ENCODE measurements around the gene TAAR9. TPM values are rescaled to one million over a fixed set of nuclear protein-coding genes. Genes with fewer than 3 reads are reported as not detected.

TAAR9 gene
- polyA plus RNA-seq, 3 donors: not detected

DNA sequence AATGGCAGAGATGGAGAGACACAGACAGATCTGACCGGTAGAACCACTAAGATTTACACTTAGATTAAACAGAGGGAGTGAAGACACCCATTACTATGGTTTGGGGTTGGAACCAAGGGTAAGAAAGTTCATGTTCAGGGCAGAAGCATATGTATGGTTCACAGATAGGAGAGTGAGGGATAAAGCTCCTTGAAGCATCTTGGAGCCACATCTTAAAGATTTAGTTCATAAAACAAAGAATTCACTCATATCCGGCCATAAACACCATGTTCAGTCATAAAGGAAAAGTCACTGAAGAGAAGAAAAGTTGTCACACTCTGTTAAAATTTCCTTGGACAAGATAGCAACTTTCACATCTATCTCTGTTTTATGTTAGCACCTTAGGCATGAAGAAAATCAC, 43.1 kb upstream of the TAAR9 start:
- H3K36me3 Mint-ChIP-seq: peaks cover 36 to 44% of the 10 kb centered on the region in 2 donors
- Histone ChIP-seq H3K27ac (ENCODE audit: low read depth in 1 of 2, low read length in 2 of 2) (peak overlapping the region in 1 of 2 donors; percentile 72), H3K4me2 (replicated peaks; ENCODE audit: extremely low read depth, low read length, poor library complexity, severe bottlenecking) (no peak overlapping the region), H2AFZ (ENCODE audit: insufficient read depth, low read depth, low read length, poor library complexity, severe bottlenecking) (no peak overlapping the region), H3K27me3 (ENCODE audit: control insufficient read depth in 2 of 2, insufficient read depth in 2 of 2, low read length in 2 of 2) (no peaks in the 10 kb centered on the region), H4K20me1 (ENCODE audit: insufficient read depth, low read length) (peaks cover 100% of the 10 kb centered on the region), H3K36me3 (replicated peaks in 1 of 2; ENCODE audit: control insufficient read depth in 1 of 2, insufficient read depth in 2 of 2, low read length in 2 of 2) (peaks cover 15 to 63% of the 10 kb centered on the region in 2 donors), H3K4me3 (replicated peaks in 1 of 3; ENCODE audit: low read depth in 2 of 3, low read length in 3 of 3) (no peak overlapping the region), H3K9me3 (replicated peaks in 1 of 2; ENCODE audit: control insufficient read depth in 1 of 2, insufficient read depth in 1 of 2, low read length in 2 of 2) (no peaks in the 10 kb centered on the region), H3K4me1 (ENCODE audit: control insufficient read depth in 1 of 2, insufficient read depth in 2 of 2, low read length in 2 of 2) (peaks cover 47 to 76% of the 10 kb centered on the region in 2 donors), H3K79me2 (ENCODE audit: insufficient read depth, low read length) (peaks cover 97% of the 10 kb centered on the region), H3K9ac (ENCODE audit: insufficient read depth, low read length, poor library complexity, severe bottlenecking) (no peak overlapping the region)
- H3K4me3 Mint-ChIP-seq: no peak overlapping the region
- intact Hi-C loops (cut with micrococcal nuclease): no loop called here
- no peak for DNase-seq
- H3K27me3 Mint-ChIP-seq (ENCODE audit: low read depth in 3 of 3): peaks cover 0 to 2% (median 0%) of the 10 kb centered on the region in 3 donors
- H3K9me3 Mint-ChIP-seq: peaks cover 0 to 3% (median 0%) of the 10 kb centered on the region in 7 donors
- WGBS (ENCODE audit: insufficient coverage): no CpG with 5 or more reads among the region's 2 CpGs
- no peak for TF ChIP-seq CTCF (IDR thresholded peaks at IDR 0.05)
- H3K27ac Mint-ChIP-seq: peak overlapping the region in 3 of 7 donors; percentile 5 to 70 (median 48)
- peaks cover 55% of the 10 kb centered on the region for H3K4me1 Mint-ChIP-seq

DNA sequence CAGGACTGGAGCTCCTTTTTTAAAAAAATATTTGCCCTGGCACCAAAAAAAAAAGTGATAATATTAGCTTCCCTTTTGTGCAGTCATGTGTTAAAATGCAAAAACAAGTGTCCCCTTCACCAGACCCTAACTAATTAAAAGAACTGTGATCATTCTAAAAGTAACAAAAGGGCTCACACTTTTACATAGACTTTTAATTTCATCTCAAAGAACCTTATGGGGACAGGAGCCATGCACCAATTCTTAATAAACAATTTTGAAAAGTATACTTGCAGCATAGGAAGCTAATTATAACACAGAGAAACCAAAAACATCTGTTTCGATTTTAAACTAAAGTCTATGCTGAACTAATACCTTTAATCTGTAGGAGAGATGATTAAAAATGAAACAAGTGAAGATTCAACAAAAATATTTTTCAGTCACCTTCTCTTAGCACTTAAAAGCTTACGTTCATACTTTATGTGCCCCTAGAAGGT, 42.4 kb upstream of the TAAR9 start:
- Histone ChIP-seq H3K4me3 (replicated peaks in 1 of 3; ENCODE audit: low read depth in 2 of 3, low read length in 3 of 3) (no peak overlapping the region), H3K9me3 (replicated peaks in 1 of 2; ENCODE audit: control insufficient read depth in 1 of 2, insufficient read depth in 1 of 2, low read length in 2 of 2) (no peaks in the 10 kb centered on the region), H3K4me1 (ENCODE audit: control insufficient read depth in 1 of 2, insufficient read depth in 2 of 2, low read length in 2 of 2) (peaks cover 45 to 76% of the 10 kb centered on the region in 2 donors), H3K79me2 (ENCODE audit: insufficient read depth, low read length) (peaks cover 97% of the 10 kb centered on the region), H3K36me3 (replicated peaks in 1 of 2; ENCODE audit: control insufficient read depth in 1 of 2, insufficient read depth in 2 of 2, low read length in 2 of 2) (peaks cover 21 to 68% of the 10 kb centered on the region in 2 donors), H3K27ac (ENCODE audit: low read depth in 1 of 2, low read length in 2 of 2) (peak overlapping the region in 1 of 2 donors; percentile 72), H3K27me3 (ENCODE audit: control insufficient read depth in 2 of 2, insufficient read depth in 2 of 2, low read length in 2 of 2) (no peaks in the 10 kb centered on the region), H3K4me2 (replicated peaks; ENCODE audit: extremely low read depth, low read length, poor library complexity, severe bottlenecking) (no peak overlapping the region), H4K20me1 (ENCODE audit: insufficient read depth, low read length) (peaks cover 100% of the 10 kb centered on the region), H2AFZ (ENCODE audit: insufficient read depth, low read depth, low read length, poor library complexity, severe bottlenecking) (no peak overlapping the region), H3K9ac (ENCODE audit: insufficient read depth, low read length, poor library complexity, severe bottlenecking) (peak overlapping the region; percentile 4)
- intact Hi-C loops (cut with micrococcal nuclease): no loop called here
- no peak for DNase-seq
- Mint-ChIP-seq H3K27ac (peak overlapping the region in 1 of 7 donors; percentile 43), H3K4me3 (no peak overlapping the region), H3K27me3 (ENCODE audit: low read depth in 3 of 3) (peaks cover 0 to 2% (median 0%) of the 10 kb centered on the region in 3 donors), H3K4me1 (peaks cover 61% of the 10 kb centered on the region), H3K9me3 (peaks cover 0 to 3% (median 0%) of the 10 kb centered on the region in 7 donors), H3K36me3 (peaks cover 40 to 49% of the 10 kb centered on the region in 2 donors)
- no peak for TF ChIP-seq CTCF (IDR thresholded peaks at IDR 0.05)
- WGBS (ENCODE audit: insufficient coverage): 80% methylated on average over 1 of the region's 2 CpGs

All from CD14-positive monocyte (primary cell).